ENCODE measurements around the gene ALG10B. TPM values are rescaled to one million over a fixed set of nuclear protein-coding genes. Genes with fewer than 3 reads are reported as not detected.
"Not testable (repeated sequence)": the region's sequence is repeated elsewhere in the genome, so short reads cannot be mapped to it uniquely, and the experiment has no call there.

The ALG10B gene
- total RNA-seq, 4 donors from 2014 or later = 11.6 to 66.6 (median 21.9) TPM

- no peak for DNase-seq
- intact Hi-C loops (cut with DNase I; ENCODE audit: low total_unique reads) = no loop called here
- Histone ChIP-seq H3K36me3 (no peaks in the 10 kb centered on the region), H3K4me1 (no peaks in the 10 kb centered on the region), H3K9me3 (no peaks in the 10 kb centered on the region), H3K27ac (no peak overlapping the region), H3K27me3 (no peaks in the 10 kb centered on the region), H3K4me3 (no peak overlapping the region)
- TF ChIP-seq POLR2A (IDR thresholded peaks at IDR 0.05) = no peak
- peak; percentile 37 to 54 (median 48) for TF ChIP-seq CTCF (IDR thresholded peaks at IDR 0.05)
These were observed 11.8 kb downstream of the ALG10B start for GRCh38 chr12:38328306-38328895.

DNA sequence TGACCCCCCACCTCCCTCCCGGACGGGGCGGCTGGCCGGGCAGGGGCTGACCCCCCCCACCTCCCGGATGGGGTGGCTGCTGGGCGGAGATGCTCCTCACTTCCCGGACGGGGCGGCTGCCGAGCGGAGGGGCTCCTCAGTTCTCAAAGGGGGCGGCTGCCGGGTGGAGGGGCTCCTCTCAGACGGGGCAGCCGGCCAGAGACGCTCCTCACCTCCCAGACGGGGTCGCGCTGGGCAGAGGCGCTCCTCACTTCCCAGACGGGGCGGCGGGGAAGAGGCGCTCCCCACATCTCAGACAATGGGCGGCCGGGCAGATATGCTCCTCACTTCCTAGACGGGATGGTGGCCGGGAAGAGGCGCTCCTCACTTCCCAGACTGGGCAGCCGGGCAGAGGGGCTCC is 13.8 kb downstream of the ALG10B start:
- intact Hi-C loops (cut with DNase I; ENCODE audit: low total_unique reads); H3K27me3 ChIP-seq; DNase-seq; H3K36me3 ChIP-seq; H3K9me3 ChIP-seq; H3K27ac ChIP-seq; H3K4me3 ChIP-seq; H3K4me1 ChIP-seq: not testable (repeated sequence)

- Histone ChIP-seq H3K36me3 (no peaks in the 10 kb centered on the region), H3K27me3 (no peaks in the 10 kb centered on the region), H3K4me1 (no peaks in the 10 kb centered on the region), H3K27ac (no peak overlapping the region), H3K4me3 (no peak overlapping the region), H3K9me3 (no peaks in the 10 kb centered on the region)
- DNase-seq = no peak
- TF ChIP-seq POLR2A (IDR thresholded peaks at IDR 0.05) (no peak), CTCF (IDR thresholded peaks at IDR 0.05) (no peak)
- intact Hi-C loops (cut with DNase I; ENCODE audit: low total_unique reads) = no loop called here
These were observed 16.2 kb downstream of the ALG10B start for GRCh38 chr12:38332814-38333213.

DNA sequence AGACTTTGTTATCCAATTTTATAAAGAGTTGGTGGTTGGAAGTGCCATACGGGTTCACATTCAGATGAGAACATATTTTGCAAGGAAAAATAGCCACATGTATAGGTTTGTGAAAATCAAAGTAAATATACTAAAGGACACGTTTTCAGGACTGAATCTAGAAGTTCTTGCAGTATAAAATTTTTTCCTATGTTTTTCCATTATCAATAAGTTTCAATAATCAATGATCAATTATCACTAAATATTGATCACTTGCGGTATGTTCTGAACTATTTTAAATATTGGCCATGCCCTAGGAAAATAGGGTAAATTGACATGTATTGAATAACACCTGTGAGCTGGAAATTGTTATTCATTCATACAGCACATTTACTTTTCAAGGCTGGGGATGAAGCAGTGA is 25.9 kb downstream of the ALG10B start:
- H3K36me3 ChIP-seq = no peaks in the 10 kb centered on the region
- no peaks in the 10 kb centered on the region for H3K4me1 ChIP-seq
- DNase-seq = no peak
- intact Hi-C loops (cut with DNase I; ENCODE audit: low total_unique reads) = no loop called here
- H3K27me3 ChIP-seq = no peaks in the 10 kb centered on the region
- H3K4me3 ChIP-seq = no peak overlapping the region
- TF ChIP-seq CTCF (IDR thresholded peaks at IDR 0.05) (no peak), POLR2A (IDR thresholded peaks at IDR 0.05) (no peak)
- H3K27ac ChIP-seq = no peak overlapping the region
- no peaks in the 10 kb centered on the region for H3K9me3 ChIP-seq

DNA sequence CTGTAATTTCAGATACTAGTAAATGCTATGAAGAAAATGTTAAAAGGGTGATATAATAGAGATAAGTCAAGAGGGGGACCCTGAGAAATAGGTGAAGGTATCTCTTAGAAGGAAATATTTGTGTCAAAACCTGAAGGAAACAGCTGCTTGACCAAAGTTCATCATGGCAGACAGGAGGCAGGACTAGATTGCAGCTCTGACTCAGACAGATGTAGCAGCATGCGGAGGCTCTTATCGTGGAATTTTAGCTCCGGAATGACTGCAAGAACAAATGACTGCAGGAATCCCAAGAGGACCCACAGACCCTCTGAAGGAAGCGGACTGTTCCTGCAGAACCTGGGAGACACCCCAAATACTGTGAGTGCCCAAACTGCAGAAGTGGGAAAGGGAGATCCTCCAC is 26.7 kb downstream of the ALG10B start:
- H3K4me3 ChIP-seq; H3K9me3 ChIP-seq; H3K36me3 ChIP-seq; H3K27ac ChIP-seq; intact Hi-C loops (cut with DNase I; ENCODE audit: low total_unique reads); H3K27me3 ChIP-seq; DNase-seq; H3K4me1 ChIP-seq: not testable (repeated sequence)

- DNase-seq; H3K27ac ChIP-seq; intact Hi-C loops (cut with DNase I; ENCODE audit: low total_unique reads); H3K9me3 ChIP-seq; H3K36me3 ChIP-seq; H3K4me1 ChIP-seq; H3K4me3 ChIP-seq; H3K27me3 ChIP-seq: not testable (repeated sequence)
These were observed 27.3 kb downstream of the ALG10B start for GRCh38 chr12:38343916-38344315.

Data from uterus (tissue), 4 donors.